CMK (cell line): ENCODE data around the gene HDAC11.
A peak's percentile ranks its signal among the peaks of the same experiment; 100 is the strongest.

Source experiments
- DNase-seq: peaks from one replicate; pipeline ENCODE4 v3.0.0-alpha.2; 2010; ENCODE audit warnings: low read depth

HDAC11 gene

DNA sequence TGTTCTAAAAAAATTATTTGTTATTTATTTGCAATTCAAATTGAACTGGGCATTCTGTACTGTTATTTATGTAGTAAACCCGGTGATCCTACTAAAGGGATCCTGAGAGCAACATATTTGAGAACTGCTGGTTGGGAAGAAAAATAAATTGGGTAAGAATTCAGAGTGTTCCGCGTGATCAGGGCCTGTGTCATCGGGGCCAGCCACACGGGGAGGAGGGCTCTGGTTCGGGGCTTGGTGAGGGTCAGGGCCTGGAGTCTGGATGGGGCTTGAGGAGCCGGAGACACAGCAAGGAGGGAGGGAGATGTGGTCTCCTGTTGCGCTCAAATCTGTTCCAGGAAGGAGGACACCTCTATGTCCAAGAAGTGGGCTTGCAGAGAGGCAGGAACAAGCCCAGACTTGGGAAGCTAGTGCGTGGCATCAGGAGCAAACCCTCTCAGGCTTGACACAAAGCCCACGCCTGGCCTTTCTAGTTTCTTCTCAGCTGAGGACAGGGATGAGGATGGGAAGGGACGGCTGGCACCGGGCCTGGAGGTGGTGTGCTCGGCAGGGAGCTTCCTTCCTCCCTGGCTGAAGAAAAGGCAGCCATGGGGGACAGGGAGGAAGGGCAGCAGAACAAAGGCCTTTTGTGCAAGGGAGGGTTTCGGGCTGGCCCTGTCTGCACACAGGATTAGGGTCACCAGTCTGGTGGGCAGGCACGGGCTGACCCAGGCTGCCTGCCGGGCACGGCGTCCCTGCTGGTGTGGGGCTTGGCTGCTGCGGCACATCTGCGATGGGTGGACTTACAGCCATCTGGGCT, 45.9 kb downstream of the HDAC11 start:
- no peak for DNase-seq

DNA sequence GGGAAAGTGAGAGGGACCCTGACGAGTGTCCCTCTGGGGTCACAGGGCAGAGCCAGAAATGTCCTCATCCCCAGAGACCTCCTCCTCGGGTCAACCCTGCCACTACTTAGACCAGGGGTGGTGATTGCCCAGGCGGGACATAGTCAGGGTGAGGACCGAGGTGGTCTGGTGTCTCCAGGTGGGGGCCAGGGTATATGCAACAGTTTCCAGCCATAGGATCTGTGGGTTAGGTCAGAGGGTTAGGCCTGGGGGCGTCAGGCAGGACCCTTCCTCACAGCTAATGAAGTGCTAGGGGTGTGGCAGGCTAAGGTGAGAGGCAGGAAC, 46.5 kb downstream of the HDAC11 start:
- DNase-seq = no peak

DNA sequence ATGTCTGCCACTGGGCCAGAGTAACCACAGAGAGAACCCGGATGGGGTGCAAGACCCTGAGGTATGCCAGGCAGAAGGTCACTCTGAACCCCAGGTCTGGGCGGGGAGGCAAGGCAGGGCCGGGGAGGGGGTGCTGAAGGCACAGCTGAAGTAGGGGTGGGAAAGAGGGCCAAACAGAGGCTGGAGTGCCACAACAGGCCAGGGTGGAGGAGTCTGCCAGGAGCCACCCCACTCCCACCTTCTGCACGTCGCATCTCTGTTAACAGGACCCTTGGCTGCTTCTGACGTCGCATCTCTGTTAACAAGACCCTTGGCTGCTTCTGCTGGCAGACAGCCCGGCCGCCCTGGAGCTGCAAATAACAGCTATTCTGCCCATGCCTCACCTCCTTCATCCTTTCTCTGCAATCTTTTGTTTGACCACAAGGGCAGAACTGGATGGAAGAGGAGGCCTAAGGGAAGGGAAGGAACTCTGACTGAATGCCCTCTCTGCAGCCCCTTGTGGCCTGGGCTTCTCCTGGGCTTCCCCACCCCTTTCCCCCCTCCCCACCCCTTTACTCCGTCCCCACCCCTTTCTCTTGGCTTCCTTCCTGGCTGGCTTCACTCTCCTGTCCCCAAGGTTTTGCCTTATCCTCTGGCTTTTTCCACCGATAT, 48.2 kb downstream of the HDAC11 start:
- peak; percentile 43 for DNase-seq

- DNase-seq = no peak
Measured at GRCh38 chr3:13529196-13530112, 49.3 kb downstream of the HDAC11 start.

DNA sequence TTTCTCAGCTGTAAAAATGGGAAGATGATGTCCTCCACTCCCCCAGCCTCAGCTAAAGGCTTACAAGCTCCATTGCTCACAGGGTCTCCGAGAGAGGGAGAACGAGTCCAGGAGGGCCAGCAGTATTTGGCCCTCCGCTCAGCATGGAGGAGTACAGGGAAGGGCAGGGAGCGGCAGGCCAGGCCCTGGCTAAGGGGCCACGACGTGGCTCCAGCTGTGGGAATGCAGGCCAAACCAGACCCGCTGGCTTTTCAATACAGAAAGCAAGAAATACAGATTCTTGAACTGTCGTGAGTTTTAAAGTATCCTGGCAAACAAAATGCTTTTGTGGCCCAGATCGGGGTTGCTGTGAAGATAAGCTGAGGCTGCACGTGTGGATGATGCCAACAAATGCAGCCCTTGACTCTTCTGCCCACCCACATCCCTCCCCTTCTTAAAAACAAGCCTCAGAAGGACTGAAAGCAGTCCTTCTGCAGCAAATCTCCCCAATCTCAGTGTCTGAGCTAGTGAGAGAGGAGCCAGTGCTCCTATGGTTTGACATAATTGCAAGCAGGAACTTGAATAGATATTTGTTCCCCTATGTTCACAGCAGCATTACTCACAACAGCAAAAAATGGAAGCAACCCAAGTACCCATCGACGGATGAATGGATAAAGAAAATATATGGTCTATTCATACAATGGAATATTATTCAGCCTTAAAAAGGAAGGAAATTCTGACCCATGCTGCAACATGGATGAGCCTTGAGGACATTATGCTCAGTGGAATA, 50.3 kb downstream of the HDAC11 start:
- no peak for DNase-seq

DNA sequence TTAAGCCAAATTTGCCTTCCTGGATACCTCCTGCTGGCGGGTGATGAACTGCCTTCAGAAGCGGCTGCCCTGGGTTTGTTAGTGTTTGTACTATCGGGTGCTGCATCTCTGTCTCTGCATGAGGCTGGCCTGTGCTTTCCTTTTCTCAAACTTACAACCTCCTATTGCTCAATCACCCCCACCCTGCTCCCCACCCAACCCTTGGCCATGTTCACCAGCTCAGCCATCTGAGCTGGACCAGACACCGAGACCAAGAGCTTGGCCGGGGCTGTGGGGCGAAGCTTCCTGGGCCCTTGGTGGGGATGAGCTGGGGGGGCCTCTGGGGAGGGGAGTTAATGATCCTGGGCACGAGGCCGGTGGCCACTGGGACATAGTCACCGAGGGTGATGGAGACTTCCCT, 52.0 kb downstream of the HDAC11 start:
- no peak for DNase-seq

- DNase-seq = no peak
Measured at GRCh38 chr3:13532631-13533030, 52.5 kb downstream of the HDAC11 start.

DNA sequence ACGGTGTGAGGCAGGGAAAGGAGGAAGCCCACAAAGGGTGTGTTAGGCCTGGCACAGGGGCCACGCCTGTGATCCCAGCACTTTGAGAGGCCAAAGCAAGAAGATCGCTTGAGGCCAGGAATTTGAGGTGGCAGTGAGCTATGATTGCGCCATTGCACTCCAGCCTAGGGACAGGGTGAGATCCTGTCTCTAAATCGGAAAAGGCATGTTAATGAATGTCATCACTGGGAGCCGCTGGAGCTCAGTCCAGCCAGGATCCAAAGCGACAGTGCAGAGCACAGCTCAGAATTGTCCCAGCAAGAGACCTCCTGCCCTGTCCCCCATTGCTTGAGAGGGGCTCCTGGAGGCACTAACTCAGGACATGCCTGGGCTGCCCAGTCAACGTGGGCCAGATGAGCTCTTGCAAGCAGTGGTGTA, 53.8 kb downstream of the HDAC11 start:
- DNase-seq = no peak

DNA sequence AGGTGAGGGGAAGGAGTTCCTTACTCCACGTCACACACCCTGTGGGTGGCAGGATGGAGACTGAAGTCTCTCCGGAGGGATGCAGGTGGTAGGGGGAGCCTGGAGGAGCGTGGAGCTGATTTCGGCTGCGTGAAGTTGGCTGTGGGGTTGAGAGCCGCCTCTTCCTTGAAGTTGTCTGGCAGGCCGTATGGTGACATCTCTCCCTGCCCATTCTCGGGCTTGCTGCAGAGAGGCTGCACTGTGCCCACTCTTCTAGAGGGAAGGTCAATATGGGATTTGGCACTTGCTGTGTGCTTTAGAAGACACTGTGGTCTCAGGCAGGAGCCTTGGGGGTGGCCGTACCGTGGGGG, 55.4 kb downstream of the HDAC11 start:
- DNase-seq = no peak

- no peak for DNase-seq
Measured at GRCh38 chr3:13535905-13536304, 55.8 kb downstream of the HDAC11 start.

GRCh38 chr3:13536432-13536831, 56.3 kb downstream of the HDAC11 start:
- no peak for DNase-seq

GRCh38 chr3:13536832-13537231, 56.7 kb downstream of the HDAC11 start:
- DNase-seq = peak; percentile 51

DNA sequence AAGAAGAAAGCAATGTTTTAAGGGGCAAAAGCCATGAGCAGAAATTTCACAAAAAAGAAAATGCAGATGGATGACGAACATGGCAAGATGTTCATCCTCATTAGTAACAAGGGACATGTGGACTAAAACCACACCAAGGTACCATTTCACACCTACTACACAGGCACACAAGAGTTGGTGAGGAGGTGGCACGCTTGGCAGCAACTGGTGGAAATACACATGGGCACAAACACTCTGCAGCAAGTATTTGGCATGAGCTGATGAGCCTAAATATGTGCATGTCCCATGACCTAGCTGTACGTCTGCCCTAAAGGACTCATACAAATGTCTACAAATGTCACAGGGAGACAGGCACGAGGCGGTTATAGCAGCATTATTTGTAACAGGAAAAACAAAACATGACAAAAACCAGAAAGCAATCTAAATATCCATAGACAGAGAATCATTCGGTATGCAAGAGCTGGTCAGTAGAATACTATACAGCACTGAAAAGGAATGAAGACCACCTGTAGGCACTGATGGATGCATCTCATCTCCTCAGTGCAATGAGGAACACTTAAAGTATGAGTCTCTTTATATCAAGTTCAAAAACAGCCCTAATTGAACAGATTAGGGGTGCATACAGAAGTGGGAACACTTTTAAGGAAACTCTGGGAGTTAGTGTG, 57.3 kb downstream of the HDAC11 start:
- no peak for DNase-seq

DNA sequence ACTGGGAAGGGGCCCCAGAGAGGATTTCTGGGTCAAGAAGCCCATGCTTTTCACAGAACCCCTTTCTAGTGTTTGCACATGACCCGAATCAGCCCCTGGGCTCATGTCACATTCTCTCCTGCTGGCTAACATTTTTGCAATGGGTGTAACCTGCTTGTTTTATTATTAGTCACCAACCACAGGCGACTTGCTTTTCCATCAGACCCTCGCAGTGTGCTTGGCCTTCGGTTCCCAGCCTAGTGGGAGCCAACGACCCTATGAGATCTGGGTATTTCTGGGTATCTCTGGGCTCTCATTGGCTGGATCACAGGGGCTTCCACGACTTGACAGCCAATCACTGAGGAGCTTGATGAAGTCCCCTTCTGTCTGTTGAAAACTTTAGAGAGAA, 57.8 kb downstream of the HDAC11 start:
- no peak for DNase-seq

DNA sequence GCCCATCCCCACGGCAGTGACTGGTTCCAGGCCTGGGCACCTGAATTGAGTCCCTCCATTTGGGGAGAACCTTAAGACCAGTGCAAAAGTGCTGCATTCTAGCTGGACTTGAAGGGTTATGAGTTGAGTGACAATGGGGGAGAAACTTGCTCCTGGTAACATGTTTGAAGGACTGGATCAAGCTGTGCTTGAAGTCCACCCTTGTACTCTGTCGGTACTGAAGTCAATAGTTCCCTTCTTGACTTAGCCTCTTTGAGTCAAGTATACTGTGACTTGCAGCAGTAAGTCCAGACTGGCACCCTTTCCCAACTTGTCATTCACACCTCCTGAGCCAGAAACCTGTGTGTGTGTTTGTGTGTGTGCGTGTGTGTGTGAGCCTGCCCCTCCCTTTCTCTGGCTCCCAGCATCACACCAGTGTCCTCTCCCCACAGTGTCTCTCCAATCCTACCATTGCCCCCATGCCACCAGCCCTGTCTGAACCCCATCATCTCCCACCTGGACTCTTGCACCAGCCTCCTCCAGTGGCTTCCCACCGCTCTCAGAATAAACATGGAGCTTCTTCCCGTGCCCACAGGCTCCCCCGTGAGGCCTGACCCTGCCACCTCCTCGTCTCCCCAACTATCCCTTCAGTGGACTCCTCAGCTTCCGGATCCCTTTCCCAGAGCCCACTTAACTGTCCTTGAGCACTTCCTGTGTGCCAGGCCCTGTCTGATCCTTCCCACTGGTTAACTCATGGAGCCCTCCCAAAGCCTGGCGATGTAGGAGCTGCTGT, 58.6 kb downstream of the HDAC11 start:
- DNase-seq = no peak

DNA sequence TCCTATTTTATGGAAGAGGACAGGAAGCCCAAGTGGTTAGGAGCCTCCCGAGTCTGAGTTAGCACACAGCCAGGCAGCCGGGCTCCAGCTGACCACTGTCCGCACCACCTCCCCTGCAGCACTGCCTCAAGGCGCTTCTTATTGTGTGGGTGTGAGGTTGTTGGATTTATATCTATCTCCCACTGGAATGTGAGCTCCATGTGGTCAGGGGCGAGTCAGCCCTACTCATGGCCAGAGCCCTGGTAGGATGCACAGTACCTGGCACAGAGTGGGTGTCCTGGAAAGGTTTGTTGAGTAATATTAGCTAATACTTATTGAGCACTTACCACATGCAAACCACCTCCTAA, 59.2 kb downstream of the HDAC11 start:
- no peak for DNase-seq

GRCh38 chr3:13539671-13540070, 59.6 kb downstream of the HDAC11 start:
- DNase-seq = no peak

DNA sequence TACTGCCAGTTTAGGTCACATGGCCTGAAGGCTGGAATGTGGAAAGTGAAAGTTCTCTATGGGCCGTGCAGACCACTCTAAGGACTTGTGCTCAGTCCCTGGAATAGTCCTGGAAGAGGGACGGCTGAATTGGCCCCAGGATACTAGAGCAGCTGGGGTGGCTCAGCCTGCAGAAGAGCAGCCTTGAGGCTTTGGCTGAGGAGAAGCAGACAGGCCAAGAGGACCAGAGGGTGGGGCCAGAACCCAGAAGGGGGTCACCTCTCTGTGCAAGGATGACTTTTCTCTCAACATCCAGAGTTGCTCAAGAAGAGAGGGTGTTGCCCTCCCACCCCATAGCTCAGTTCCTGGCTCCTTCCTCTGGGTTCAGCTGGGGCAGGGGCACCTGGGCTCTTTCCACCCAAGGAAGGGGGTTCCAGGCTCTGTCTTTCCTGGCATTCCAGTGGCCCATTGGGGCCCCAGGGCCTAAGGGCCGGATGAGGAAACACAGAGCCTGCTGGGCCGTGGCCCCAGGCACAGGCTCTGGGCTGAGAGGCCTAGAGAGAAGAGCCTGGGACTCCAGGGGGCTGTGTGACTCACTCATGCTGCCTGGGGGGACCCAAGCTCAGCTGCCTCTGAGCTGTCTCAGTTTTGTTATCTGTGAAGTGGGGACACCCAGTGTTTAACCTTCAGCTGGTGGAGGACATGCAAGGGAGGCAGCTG, 60.3 kb downstream of the HDAC11 start:
- DNase-seq = no peak

DNA sequence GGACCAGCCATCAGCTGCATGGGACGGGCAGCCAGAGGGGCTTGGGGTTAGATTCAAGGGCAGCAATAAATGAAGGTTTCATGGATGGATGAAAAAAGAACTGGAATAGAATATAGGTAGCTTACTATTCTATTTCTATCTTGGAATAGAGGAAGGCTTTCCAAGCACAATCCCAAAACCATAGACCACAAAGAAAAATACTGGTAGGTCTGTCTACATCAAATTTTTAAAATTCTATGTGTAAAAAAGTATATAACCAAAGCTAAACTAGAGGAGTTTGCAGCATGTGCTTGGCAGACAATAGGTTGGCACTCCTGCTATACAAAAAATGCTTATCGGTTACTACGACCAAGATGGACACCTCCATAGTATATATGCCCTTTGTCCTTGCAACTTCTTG, 61.6 kb downstream of the HDAC11 start:
- DNase-seq = no peak

DNA sequence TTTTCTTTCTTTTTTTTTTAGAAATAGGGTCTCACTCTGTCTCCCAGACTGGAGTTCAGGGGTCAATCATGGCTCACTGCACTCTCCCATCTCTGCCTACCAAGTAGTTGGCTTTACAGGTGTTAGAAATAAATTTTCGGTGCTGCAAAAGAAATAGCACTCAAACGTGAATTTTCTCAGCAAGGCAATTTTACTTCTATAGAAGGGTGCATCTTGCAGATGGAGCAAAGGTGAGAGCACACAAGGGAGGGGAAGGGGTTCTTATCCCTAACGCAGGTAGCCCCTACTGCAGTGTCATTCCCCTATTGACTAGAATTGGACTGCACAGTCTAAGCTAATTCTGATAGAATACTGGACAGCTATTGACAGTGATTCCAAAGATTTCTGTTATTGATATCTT, 62.0 kb downstream of the HDAC11 start:
- no peak for DNase-seq
